ENCODE results near the gene PPP2R5C. TPM values are rescaled to one million over a fixed set of nuclear protein-coding genes. Genes with fewer than 3 reads are reported as not detected.

The PPP2R5C gene
- total and polyA plus RNA-seq, 7 donors = 18.2 to 76.6 (median 57.1) TPM

DNA sequence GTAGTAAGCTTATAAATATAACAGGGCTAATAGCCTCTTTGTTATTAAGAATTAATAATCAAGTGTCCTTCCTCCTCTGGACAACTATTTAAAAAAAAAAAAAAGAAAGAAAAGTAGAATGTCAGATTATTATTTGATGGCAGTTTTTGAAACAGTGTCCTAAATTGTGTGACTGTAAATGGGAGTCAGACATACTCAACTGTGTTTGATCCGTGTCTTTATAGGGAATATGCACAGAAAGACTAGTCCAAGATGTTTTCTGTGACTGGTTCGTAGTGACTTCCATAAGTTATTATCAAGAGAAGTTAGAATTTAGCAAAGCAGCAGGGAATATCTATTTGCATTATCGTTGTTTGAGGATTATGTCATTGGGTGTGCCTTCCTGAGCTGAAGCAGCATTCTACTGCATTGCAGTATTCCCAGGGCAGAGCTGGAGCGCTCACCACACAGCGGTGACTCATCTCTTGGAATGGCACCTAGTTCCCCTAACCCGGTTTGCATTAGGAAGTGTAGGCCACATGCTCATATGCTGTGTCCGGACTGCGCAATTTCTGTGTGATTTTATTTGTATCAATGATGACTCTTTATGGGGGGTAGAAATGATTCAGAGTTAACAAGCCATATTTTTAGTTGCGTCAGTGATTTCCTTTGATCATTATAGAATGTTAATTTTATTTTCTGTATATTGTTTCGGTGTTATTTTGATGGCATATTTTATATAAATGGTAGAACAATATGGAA, 210.8 kb downstream of the PPP2R5C start:
- H3K36me3 ChIP-seq (ENCODE audit: insufficient read depth in 1 of 2, low read depth in 1 of 2) = peaks cover 0 to 25% of the 10 kb centered on the region in 2 donors
- DNase-seq (peak; percentile 78 to 84), ATAC-seq (peak; percentile 97 to 99 (median 99))
- intact Hi-C loops (cut with DNase I) = no loop called here
- TF ChIP-seq, protein P1, sequence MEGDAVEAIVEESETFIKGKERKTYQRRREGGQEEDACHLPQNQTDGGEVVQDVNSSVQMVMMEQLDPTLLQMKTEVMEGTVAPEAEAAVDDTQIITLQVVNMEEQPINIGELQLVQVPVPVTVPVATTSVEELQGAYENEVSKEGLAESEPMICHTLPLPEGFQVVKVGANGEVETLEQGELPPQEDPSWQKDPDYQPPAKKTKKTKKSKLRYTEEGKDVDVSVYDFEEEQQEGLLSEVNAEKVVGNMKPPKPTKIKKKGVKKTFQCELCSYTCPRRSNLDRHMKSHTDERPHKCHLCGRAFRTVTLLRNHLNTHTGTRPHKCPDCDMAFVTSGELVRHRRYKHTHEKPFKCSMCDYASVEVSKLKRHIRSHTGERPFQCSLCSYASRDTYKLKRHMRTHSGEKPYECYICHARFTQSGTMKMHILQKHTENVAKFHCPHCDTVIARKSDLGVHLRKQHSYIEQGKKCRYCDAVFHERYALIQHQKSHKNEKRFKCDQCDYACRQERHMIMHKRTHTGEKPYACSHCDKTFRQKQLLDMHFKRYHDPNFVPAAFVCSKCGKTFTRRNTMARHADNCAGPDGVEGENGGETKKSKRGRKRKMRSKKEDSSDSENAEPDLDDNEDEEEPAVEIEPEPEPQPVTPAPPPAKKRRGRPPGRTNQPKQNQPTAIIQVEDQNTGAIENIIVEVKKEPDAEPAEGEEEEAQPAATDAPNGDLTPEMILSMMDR (IDR thresholded peaks at IDR 0.05) = no peak
- peak overlapping the region; percentile 84 for H3K27ac ChIP-seq
- no peaks in the 10 kb centered on the region for H3K9me3 ChIP-seq
- WGBS, 3 donors = 19 to 23% (median 20%) methylated on average over 10 of the region's 10 CpGs
- H3K27me3 ChIP-seq (ENCODE audit: insufficient read depth in 3 of 3, low read length in 2 of 3) = no peaks in the 10 kb centered on the region
- H3K4me1 ChIP-seq = peaks cover 38% of the 10 kb centered on the region
- H3K4me3 ChIP-seq = peak overlapping the region; percentile 35

DNA sequence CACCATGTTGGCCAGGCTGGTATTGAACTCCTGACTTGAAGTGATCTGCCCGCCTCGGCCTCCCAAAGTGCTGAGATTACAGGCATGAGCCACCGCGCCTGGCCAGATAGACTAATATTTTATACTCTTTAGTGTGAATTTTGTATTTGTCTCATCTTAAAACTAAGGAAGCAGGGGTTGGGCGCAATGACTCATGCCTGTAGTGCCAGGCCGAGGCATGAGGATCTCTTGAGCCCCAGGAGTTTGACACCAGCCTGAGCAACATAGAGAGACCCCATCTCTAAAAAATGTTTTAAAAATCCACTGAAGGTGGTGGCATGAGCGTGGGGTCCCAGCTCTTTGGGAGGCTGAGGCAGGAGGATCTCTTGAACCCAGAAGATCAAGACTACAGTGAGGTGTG, 211.8 kb downstream of the PPP2R5C start:
- H3K36me3 ChIP-seq (ENCODE audit: insufficient read depth in 1 of 2, low read depth in 1 of 2) = peaks cover 0 to 36% of the 10 kb centered on the region in 2 donors
- ATAC-seq (peak in 1 of 4 donors; percentile 19), DNase-seq (no peak)
- H3K4me3 ChIP-seq = no peak overlapping the region
- H3K27me3 ChIP-seq (ENCODE audit: insufficient read depth in 3 of 3, low read length in 2 of 3) = no peaks in the 10 kb centered on the region
- peak overlapping the region; percentile 84 for H3K27ac ChIP-seq
- H3K9me3 ChIP-seq = no peaks in the 10 kb centered on the region
- TF ChIP-seq, protein P1 (IDR thresholded peaks at IDR 0.05) = no peak
- WGBS, 3 donors = 89 to 95% (median 91%) methylated on average over 7 of the region's 7 CpGs
- intact Hi-C loops (cut with DNase I) = no loop called here
- H3K4me1 ChIP-seq = peaks cover 33% of the 10 kb centered on the region

DNA sequence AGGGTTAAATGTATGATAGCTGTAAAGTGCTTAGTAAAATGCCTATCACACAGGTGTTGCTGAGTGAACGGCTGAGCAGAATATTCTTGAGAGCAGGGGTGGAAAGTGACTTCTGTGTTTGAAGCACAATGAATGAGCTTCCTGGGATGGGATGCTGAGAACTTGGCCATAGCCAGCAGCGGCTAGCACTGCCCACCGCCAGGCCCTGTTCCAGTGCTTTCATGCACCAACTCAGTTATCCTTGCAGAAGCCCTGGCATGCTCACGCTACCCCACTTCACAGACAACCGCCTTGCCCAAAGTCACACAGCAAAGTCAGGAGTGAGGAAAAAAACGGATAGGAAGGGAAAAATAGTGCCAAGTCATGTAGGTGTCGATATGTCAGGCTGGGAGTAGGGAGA, 213.7 kb downstream of the PPP2R5C start:
- intact Hi-C loops (cut with DNase I) = no loop called here
- TF ChIP-seq, protein P1 (IDR thresholded peaks at IDR 0.05) = no peak
- Histone ChIP-seq H3K36me3 (ENCODE audit: insufficient read depth in 1 of 2, low read depth in 1 of 2) (peaks cover 3 to 48% of the 10 kb centered on the region in 2 donors), H3K4me3 (no peak overlapping the region), H3K4me1 (peaks cover 42% of the 10 kb centered on the region), H3K9me3 (no peaks in the 10 kb centered on the region), H3K27ac (no peak overlapping the region), H3K27me3 (ENCODE audit: insufficient read depth in 3 of 3, low read length in 2 of 3) (no peaks in the 10 kb centered on the region)
- 82 to 84% (median 83%) methylated on average over 7 of the region's 7 CpGs for WGBS, 3 donors
- ATAC-seq (no peak), DNase-seq (no peak)

Other genes with a start within 250 kb of the PPP2R5C start
- 1 to 10 TPM in 1 of 4 donors, under 1 TPM in 3; 0.30 to 1.2 (median 0.70) TPM for gene DIO3, start 200.2 kb upstream of the PPP2R5C start, total RNA-seq
- 1 to 10 TPM in 2 of 3 donors, under 1 TPM in 1; 0.66 to 1.3 (median 1.0) TPM for gene DIO3, start 200.2 kb upstream of the PPP2R5C start, polyA plus RNA-seq
- gene DYNC1H1, start 202.9 kb downstream of the PPP2R5C start, total RNA-seq = 100 to 1,000 TPM; 332 to 634 (median 549) TPM
- gene DYNC1H1, start 202.9 kb downstream of the PPP2R5C start, polyA plus RNA-seq = 100 to 1,000 TPM; 117 to 306 (median 228) TPM

Measured in psoas muscle (tissue), 8 donors.